Measurements from ENCODE around the gene CUL1.

CUL1 gene

DNA sequence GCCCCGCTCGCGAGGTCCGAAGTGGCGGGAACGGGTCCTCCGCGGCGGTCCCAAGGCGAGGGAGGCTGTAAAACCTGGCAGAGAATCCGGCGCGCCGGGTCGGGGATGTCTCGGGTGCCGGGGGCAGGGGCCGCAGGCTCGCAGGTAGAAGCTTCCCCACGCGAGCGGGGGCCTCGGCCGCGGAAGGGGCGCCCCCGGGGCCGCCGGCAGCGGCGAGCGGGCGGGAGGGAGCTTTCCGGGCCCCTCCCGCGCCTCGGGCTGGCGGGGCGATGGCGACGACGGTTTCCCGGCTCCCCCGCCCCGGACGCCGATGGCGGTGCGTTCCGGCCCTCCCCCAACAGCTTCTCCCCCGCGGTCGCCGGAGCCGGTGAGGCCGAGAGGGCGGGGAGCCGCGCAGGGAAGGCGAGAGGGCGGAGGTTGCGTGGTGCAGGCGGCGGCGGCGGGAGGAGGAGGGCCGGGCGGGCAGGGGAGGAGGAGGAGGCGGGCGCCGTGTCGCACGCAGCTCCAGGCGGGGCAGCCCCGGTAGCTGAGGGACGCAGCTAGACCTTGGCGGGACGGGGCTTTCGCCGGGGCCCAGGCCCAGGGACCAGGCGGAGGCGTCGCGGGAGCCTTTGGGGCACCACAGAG lies at the start of gene CUL1:
TSS of gene CUL1 (plus strand) at position 507 of the 627 bp plus-strand sequence. CDS start 31,220 bp downstream, outside the sequence.
- DNase-seq: peak; percentile 79

DNA sequence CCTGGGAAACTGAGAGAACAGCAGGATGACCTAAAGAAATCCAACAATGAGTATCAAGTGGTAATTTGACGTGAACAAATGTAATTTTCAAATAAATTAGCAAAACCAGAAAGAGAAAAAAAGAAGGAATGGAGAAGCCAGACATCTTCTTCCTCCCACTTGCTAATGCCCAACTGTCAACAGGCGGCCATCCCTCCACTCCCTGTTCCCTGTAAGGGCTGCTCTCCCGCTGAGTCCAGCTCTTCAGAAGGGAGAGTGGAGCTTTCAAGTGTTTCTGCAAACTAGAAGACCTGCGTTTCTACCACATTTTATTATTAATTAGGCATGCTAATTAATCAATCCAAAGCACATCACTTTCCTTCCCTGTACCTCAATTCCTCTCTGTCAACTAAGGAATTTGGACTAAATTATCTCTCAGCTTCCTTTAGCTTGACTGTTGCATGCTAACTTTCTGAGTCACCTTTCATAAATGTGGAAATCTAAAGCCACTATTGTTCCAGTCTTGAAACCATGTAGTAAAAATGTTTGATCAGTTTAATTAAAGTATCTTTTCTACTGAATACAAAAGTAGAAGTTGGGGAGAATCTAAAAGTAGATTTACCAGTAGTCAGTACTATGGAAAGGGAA lies 48.4 kb upstream of the CUL1 start:
- DNase-seq: peak; percentile 74

DNA sequence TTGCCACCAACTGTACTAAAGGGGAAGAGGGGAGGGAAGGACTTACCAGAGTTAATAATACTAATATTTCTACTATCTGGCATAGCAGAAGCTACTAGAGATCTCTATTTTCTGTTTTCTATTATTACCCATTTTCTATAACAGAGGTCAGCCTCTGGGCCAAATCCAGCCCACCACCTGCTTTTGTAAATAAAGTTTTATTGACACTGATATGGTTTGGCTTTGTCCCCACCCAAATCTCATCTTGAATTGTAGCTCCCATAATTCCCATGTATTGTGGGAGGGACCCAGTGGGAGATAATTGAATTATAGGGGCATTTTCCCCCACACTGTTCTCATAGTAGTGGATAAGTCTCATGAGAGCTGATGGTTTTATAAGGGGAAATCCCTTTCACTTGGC lies 45.9 kb upstream of the CUL1 start:
- DNase-seq: no peak

DNA sequence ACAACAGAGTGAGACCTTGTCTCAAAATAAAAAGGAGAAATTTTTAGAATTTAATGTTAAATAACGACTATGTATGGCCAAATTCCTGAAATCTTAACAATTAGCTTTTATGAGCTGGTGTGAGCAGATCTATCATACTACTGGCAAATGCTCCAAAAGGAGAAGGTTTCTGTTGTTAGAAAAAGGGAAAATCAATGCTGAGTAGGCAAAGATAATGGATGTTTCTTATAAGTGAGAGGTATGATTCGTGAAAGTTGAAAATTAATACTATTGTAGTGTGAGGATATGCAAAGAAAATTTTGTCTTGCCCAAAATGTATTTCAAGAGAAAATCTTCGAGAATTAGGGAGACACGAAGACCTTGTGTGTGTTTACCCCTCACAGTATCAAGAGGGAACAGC lies 40.8 kb upstream of the CUL1 start:
- no peak for DNase-seq

DNA sequence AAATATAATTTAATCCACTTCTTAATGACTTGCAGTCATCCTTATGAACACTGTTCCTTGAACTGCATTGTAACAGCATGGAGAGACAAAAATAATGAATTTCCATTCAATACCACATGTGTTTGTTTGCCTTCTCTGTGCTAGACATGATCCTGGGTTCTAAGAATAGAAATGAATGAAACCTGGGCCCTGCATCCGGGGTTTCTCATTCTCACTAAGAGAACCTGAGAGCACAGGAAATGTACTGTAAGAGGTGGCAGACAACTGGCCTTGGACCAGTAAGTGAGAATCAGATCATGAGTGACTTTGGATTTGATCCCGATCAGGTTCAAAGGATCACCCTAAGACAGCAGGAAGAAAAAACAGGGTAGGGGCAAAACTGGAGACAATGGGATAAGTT lies 37.2 kb upstream of the CUL1 start:
- no peak for DNase-seq

DNA sequence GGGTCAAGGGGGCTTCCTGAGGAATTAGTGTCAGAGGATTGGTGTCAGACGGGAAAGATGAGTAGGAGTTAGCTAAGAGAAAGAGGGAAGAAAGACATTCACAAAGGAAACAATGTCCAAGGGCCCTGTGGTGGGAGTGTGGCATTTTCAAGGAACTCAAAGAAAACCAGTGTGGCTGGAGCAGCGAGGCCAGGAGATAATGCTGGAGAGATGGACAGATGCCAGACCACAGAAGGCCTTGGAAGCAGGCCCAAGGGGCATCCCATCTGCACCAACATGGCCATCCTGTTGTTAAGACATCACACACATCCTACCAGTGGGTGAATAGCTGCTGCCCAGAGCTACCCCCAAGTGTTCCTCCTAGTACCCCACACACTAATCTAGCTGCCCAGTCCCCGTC lies 36.1 kb upstream of the CUL1 start:
- DNase-seq: no peak

DNA sequence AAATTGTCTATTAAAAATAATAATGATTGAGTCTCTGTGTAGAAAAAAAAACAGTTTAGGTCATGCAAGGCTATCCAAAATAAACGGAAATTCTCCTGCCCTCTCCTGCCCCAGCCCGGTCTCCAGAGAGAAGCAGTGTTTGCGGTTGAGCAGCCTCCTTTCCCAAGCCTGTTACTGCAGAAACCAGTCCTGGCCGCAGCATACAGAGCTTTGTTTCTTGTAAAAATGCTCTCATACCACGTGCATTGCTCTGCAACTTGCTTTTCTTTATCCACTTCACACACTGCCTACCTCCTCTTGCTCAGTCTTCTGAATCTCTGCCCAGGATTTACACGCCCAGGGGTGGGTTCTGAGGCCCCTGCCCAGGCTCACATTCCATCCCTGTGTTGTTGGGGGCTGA lies 34.4 kb upstream of the CUL1 start:
- peak; percentile 44 for DNase-seq

DNA sequence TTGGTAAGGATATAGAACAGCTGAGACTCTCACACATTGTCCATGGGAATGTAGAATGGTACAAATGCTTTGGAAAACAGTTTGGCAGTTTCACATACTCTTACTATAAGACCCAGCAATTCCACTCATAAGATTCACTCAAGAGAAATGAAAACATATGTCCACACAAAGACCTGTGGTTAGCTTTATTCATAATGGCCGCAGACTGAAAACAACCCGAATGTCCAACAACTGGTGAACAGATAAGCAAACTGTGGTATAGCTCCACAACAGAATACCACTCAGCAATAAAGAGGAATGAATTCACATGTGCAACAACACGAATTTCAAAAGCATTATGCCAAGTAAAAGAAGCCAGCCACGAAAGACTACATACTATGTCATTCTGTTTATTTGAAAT lies 33.5 kb upstream of the CUL1 start:
- DNase-seq: no peak

DNA sequence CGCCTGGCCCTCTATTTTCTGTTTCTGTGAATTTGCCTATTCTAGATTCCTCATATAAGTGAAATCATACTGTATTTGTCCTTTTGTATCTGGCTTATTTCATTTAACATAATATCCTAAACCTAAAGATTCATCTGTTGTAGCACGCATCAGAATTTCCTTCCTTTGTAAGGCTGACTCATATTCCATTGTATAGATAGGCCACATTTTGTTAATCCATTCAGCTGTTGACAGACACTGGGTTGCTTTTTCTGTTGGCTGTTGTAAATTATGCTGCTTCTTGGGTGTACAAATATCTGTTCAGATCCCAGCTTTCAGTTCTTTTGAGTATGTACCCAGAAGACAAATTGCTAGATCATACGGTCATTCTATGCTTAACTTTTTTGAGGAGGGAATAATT lies 28.8 kb upstream of the CUL1 start:
- no peak for DNase-seq

DNA sequence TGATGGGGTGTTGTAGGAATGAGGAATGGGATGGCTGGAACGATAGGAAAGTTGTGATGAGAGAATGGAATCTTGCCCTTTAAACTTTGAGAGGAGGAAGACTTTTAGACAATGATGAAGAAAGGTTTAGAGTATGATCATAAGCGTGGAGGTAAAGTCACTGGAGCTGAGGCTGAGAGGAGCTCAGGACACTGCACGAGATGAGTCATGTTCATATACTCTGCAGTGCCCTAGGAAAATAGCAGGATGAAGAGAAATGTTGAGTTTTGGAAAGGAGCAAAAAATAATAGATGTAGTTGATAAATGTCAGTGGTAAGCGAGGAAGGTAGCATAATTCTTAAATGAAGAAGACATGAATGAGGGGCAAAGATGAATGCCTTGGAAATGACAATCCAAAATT lies 28.3 kb upstream of the CUL1 start:
- no peak for DNase-seq

DNA sequence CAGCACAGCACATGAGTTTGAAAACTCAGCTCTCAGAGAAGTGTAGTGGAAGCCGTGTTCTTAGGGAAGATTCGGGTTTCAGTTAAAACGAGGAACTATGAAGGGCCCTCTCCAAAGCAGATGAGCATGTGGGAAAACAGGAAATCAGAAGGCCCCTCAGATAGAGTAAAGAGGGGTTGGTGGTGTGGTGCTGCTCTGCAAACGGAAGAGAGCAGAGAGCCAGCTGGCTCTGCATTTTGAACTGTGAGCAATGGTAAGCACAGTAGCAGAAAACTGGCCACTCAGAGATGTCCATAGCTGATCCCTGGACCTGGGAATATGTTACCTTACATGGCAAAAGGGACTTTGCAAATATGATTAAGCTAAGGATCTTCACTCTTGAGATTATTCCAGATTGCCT lies 27.9 kb upstream of the CUL1 start:
- DNase-seq: no peak

DNA sequence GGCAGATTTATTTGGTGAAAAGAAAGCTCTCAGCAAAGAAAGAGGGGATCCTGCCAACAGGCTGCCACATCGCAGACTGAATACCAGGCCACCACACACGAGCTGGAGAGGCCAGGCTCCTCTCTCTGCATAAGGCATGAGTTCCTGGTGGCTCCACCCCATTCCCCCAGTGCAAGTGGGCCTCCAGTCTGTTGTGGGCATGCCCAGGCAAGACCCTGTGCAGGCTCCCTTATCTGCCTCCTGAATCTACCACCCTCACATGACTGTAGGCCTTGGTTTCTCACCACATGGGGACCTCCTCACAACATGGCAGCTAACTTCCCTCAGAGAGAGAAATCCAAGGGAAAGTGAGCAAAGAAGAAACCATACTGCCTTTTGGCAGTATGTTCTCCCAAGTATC lies 26.7 kb upstream of the CUL1 start:
- DNase-seq: no peak

DNA sequence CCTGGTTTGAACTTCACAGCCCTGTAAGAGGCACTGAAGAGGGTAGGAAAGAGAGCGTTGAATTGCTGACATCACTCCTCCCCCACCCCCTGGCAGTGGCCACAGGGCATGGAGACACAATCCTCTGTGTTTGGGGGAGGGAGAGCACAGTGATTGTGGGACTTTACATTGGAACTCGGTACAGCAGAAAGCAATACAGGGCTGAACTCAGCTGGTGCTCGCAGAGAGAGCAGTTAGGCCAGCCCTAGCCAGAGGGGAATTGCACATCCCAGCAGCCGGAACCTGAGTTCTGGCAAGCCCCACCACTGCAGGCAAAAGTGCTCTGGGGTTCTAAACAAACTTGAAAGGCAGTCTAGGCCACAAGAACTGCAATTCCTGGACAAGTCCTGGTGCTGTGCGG lies 24.0 kb upstream of the CUL1 start:
- DNase-seq: no peak

DNA sequence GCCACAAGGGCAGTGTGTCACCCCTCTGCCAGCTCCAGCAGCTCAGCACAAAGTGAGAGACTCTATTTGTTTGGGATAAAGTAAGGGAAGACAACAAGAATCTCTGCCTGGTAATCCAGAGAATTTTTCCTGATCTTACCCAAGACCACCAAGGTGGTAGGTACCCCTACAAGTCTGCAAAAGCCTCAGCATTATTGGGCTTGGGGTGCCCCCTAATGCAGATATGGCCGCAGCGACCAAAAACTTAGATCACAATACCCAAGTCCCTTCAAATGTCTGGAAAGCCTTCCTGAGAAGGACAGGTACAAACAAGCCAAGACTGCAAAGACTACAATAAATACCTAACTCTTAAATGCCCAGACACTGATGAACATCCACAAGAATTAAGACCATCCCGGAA lies 22.4 kb upstream of the CUL1 start:
- no peak for DNase-seq

DNA sequence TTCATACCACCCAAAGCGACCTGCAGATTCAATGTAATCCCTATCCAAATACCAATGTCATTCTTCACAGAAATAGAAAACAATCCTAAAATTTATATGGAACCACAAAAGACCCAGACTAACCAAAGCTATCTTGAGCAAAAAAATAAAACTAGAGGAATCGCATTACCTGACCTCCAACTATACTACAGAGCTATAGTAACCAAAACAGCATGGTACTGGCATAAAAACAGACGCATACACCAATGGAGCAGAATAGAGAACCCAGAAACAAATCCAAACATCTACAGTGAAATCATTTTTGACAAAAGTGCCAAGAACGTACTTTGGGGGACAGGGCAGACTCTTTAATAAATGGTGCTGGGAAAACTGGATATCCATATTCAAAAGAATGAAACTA lies 16.9 kb upstream of the CUL1 start:
- DNase-seq: no peak

DNA sequence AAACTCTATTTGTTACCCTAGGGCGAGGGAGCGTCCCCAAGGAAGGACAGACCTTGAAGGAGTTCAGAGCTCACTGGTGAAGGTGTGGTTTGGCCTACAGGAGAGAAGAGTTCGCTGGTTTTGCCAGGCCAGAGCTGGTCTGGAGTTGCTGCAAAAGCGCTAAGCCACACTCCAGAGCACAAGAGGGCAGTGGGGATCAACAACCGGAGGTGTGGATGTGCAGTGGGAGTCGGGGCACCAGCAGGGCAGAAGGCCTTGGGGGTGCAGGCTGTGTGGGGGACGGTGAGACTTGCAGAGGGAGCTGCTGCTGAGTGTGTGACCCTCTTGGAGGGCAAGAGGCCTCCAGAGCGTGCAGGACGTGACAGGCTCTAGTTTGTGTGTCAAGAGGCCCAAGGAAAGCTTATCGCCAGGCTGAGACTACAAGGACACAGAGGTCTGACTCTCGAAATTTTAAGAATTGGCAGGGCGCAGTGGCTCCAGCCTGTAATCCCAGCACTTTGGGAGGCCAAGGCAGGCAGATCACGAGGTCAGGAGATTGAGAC lies 14.3 kb upstream of the CUL1 start:
- no peak for DNase-seq

DNA sequence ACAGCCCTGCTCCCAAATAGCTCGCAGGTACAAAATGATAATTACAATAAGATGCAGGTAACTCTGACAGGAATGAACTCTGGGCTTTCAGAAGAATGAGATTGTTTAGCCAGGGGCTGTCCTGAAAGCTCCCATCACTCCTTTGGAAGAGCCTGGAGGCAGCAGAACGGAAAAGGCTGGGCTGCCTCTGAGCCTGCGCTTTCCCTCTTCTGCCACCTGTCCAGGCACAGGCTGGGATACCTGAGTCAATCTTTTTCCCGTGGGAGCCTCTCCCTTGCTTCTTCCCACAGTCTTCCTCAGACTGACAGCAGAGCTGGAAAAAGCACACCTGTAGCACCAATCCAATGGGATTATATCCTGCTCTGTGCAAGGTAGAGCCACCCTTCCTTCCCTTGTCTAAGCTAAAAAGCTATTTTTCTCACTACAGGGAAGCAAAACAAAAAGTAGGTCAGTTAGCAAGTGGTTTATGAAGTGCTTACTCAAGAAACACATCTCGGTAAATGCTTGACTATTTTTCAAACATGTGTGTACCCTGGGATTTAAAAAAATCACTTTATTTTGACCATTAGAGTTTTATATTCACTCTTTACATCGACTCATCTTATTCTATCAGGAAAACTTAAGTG lies 12.3 kb upstream of the CUL1 start:
- no peak for DNase-seq

DNA sequence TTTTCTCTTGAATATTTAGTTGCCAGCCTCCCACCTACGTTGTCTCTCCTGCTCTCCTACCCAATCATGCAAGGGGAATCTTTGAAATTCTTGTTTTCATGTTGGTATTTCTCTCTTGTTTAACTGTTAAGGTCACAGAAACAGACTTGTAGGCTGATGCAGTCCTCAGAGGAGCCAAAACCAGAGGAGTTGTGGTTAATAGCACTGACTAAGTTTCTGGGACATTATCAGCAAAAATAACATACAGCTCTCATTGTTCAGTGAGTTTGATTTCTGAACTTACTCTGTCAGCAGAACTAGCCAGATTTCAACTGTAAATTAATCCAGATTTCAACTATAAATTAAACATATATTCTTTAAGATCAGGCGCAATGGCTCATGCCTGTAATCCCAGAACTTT lies 11.1 kb upstream of the CUL1 start:
- DNase-seq: no peak

DNA sequence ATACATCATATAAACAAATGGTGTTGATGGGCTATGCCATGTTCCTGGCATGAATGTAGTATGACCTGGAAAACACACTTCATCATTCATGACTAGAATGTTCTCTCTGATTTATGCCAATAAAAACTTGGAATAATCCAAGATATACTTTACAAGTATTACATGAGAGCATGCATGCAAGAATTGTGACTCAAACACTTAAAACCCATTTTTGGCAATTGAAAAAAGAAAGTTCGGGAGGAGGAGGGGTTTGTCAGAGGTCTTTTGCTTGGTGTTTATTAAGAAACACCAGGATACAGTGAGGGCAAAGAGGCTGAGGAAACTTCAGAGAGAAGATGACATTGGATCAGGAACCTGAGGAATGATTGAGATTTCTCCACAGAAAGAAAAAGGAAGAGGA lies 10.2 kb upstream of the CUL1 start:
- DNase-seq: peak; percentile 22

DNA sequence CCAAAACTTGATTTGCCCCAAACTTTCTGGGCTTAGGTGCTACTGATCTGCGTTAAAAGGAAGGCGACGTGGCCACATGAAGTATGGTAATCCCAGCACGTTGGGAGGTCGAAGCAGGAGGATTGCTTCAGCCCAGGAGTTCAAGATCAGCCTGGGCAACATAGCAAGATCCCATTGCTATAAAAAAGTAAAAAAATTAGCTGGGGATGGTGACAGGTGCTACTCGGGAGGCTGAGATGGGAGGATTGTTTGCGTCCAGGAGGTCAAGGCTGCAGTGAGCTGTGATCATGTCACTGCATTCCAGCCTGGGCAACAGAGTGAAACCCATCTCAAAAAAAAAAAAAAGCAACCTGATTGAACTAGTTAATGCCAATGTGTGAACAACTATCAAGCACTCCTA lies 5.1 kb upstream of the CUL1 start:
- no peak for DNase-seq

DNA sequence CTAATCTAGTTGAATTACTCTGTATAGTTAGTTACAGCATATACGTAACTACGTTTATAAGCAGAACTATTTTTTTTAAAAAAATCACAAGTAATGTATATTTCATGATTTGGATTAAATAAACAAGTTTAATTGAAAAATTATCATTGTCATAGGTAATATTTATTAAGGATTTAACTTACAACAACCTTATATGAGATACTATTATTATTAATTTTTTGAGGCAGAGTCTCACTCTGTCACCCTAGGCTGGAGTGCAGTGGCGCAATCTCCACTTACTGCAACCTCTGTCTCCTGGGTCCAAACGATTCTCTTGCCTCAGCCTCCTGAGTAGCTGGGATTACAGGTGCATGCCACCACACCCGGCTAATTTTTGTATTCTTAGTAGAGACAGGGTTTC lies 4.1 kb upstream of the CUL1 start:
- DNase-seq: no peak

DNA sequence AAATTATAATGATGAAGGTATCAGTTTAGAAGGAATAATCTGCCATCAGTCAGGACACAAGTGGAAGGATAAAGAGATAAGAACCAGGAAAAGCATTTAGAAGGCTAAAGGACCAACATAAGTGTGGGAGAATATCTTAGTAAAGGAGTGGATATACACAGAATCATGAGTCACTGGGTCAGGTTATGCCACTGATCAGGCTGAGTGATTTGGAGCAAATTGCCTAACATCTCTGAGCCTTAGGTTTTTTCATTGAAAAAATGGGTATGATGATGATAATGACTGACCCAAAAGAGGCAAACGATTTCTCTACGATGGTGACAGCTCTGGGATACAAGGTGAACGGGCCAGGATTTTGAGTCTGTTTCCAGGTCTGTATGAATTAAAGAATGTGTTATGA lies 2.8 kb upstream of the CUL1 start:
- no peak for DNase-seq

DNA sequence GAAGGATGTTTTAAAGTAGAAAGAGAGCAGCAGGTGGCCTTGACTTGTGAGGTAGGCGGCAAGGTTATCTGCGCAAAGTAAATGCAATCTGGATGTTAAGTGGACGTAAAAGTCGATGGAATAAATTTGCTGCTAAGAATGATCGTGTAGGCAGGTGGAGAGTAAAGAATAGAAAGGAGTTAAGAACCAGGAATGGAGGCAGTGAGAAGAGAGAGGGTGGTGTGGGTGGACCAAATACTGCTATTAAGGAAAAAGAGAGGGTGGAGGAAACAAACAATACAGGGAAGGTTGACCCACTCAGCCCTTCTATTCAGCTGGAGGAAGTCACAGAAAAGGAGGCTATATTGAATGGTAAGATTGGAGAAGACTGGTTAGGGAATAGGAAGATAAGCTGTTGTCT lies 1.9 kb upstream of the CUL1 start:
- no peak for DNase-seq

DNA sequence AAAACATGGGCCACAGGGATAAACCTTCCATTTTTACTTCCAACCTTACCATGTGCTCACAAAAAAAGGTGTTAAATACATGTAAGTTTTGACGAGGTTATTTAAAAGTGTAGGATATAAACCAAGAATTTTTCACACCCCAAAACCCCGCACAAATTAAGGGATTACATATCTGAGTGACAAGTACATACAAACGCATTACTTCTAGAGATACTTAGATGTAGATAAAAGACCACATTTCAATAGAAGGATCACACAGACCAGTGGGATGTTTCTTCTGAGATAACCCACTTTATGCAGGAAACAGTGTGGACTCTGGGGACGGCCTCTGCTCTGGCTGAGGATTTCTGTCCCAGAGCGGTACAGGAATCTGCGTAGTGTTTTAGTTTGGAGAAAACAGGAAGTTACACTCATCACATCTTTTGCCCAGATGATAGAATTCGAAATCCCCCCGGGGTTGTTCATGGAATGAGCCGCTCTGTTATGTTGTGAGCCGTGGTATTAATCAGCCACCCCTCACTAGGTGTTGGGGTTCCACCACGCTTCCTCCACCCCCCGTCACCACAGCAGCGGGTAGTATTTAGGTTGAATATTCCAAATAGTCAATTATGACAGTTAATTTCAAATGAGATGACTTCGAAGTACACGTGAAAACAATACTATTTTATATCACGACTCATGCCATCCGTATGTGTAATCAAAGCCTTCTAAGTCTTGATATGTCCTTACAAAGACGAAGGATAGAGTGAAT lies 1.3 kb upstream of the CUL1 start:
- DNase-seq: peak; percentile 74

All from fibroblast of skin of right biceps (primary cell).